GM13977 (cell line): ENCODE measurements around the gene PACRGL.

Experiments
- DNase-seq: peaks from one replicate; pipeline ENCODE4 v3.0.0; 2012; ENCODE audit warnings: low spot score
- in situ Hi-C: fragments of 300-500 bp; cut with MboI; formaldehyde crosslinking; loops from one replicate; pipeline ENCODE4 v1.12.0; 2022; ENCODE audit warnings: low sequenced_read_pairs, low pct_unique_long_range_greater_than_20kb, mixed read lengths, inconsistent platforms; ENCODE audit not compliant: unreplicated experiment
- TF ChIP-seq, protein P1 (sequence below): IDR thresholded peaks from 2 replicates; pipeline ENCODE4 v1.5.1; 2012; ENCODE audit warnings: mild to moderate bottlenecking, control low read depth; ENCODE audit not compliant: insufficient read depth; ENCODE audit errors: extremely low read depth, missing control alignments

The PACRGL gene

DNA sequence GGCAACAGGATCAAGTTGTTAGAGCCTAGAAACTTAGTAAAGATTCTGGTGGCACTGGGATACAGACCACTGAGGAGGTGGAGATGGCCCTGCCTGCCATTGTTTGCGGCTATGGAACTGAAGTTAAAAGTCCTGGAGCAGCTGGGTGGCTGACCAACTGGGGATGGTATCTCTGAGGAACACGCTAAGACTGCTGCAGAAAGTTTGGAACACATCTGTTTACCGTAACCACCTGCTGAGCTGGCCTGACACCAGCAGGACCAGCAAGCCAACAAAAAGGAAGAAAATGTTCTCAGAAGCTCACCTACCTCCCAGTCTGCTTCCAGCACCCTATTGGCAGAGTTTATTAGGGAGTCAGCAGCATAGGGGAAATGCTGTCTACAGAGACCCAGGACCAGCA is 17.4 kb upstream of the PACRGL start:
- in situ Hi-C loops, result loop anchor here (25.0 kb wide), 1 partner anchor 271 kb away; no protein-coding TSS in a partner anchor
- no peak for DNase-seq
- TF ChIP-seq, protein P1, sequence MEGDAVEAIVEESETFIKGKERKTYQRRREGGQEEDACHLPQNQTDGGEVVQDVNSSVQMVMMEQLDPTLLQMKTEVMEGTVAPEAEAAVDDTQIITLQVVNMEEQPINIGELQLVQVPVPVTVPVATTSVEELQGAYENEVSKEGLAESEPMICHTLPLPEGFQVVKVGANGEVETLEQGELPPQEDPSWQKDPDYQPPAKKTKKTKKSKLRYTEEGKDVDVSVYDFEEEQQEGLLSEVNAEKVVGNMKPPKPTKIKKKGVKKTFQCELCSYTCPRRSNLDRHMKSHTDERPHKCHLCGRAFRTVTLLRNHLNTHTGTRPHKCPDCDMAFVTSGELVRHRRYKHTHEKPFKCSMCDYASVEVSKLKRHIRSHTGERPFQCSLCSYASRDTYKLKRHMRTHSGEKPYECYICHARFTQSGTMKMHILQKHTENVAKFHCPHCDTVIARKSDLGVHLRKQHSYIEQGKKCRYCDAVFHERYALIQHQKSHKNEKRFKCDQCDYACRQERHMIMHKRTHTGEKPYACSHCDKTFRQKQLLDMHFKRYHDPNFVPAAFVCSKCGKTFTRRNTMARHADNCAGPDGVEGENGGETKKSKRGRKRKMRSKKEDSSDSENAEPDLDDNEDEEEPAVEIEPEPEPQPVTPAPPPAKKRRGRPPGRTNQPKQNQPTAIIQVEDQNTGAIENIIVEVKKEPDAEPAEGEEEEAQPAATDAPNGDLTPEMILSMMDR, result no peak

DNA sequence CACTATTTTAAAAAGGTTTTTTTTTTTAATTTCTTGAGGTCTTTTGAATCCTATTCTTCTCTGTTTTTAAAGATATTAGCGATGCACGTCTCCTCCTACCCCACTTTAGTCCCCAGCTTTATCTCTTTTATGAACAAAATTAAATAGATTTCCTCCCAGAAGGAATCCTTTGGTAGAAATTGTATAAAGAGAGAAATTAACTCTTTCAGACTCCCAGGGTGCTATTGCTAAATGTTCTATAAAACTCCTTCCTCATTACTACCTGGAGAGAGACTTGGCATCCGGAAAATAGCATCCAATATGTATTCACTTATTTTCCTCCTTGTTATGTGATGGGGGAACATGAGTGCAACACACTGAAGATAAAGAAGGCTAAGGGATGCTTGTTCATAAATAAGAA is 16.5 kb upstream of the PACRGL start:
- TF ChIP-seq, protein P1, result no peak
- in situ Hi-C loops, result loop anchor here (25.0 kb wide), 1 partner anchor 271 kb away; no protein-coding TSS in a partner anchor

DNA sequence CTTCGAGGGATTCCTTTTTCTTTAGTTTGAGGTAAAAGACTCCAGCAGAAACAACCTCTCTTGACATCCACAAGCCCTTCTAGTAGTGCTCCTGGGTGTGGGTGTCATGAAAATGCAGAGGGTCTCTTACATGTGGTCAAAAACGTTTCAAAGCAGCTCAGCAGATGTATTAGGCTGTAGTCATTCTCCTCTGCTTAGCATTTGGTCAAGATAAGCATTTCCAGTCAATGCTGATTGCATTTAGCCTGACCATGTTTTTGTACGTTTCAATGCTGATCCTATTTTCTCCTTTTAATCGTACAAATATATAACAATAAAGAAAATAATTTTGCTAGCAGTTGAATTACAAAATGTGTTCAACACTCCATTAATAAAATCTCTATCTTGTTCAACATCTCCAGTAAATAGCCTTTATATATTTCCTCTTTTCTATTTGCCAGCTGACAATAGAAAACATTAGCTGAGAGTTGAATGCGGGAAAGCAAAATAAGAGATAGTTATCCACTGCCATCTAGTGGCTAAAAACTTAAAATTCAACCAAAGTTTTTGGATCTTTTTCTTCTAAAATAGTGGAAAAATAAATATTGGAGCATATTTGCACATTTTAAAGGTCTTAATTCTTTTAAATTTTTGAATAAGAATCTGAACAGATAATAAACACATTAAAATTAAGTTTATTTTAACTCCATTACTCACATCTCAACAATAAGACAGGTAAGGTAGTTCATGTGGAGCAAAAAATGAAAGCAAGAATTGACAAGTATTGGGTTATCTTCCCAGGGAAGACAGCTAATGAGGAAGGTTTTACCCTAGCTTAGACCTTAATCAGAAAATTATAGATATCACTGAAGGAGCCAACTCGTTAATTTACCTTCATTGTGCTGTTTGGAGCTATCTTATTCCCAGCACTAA is 15.2 kb upstream of the PACRGL start:
- in situ Hi-C loops, result loop anchor here (25.0 kb wide), 1 partner anchor 273 kb away; no protein-coding TSS in a partner anchor
- peak; percentile 24 for DNase-seq
- TF ChIP-seq, protein P1, result peak; percentile 47

More for the DNA sequence above, 16.5 kb upstream of the PACRGL start:
- no peak for DNase-seq

DNA sequence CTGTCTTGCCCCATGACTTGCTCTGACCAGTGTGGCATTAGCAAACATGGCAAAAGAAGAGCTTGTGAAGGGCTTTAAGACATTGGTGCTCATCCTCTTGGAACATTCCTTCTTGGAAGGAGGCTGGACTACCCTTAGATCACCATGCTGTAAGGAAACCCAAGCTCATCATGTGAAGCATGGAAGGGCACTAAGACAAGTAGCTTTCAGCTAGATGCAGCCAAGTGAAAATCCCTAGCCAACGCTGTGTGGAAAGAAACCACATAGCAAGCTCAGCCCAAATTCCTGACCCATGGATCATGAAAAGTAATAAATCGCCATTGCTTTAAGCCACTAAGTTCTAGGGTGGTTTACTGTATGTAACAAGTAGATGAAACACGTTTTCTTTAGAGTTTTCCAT is 12.4 kb upstream of the PACRGL start:
- in situ Hi-C loops, result loop anchor here (25.0 kb wide), 1 partner anchor 276 kb away; no protein-coding TSS in a partner anchor
- TF ChIP-seq, protein P1, result no peak
- DNase-seq, result no peak

DNA sequence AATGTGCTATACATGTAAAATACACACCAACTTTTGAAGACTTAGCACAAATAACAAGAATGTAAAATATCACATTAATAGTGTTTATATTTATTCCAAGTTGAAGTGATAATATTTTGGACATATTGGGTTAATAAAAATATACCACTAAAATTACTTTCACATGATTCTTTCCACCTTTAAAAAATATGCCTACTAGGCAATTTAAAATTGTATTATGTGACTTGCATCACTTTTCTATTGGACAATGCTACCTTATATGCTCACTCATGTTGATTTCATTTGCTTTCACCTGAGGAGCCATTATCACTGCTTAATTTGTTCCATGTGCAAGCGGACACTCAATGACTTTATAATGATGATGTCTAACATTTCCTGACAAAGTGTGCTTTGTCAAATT is 3.4 kb upstream of the PACRGL start:
- TF ChIP-seq, protein P1, result no peak
- no peak for DNase-seq
- in situ Hi-C loops, result loop anchor here (25.0 kb wide), 1 partner anchor 285 kb away; no protein-coding TSS in a partner anchor

DNA sequence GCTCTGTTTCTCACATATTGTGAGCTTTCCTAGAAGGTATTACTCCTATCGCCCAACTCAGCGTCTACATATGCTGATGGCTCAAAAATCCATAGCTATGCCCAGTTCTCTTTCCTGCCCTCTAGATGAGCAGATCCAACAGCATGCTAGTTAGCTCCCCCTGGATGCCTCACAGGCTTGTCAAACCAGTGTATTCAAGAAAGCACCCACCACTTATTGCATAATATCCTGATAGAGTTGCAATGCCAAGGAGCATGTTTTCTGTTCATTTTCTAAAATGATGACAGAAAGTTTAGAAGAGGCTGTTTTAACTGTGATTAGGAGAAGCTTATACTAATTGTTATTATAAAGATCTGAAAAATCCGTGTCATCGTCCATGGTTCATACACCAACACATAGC is 1.9 kb upstream of the PACRGL start:
- in situ Hi-C loops, result loop anchor here (25.0 kb wide), 1 partner anchor 286 kb away; no protein-coding TSS in a partner anchor
- TF ChIP-seq, protein P1, result no peak
- no peak for DNase-seq
